Testis (tissue), 2 donors: ENCODE results near the gene ASB8.

Source experiments
- POLR2A ChIP-seq: fragments of 450-650 bp; IDR thresholded peaks from one replicate; pipeline ENCODE4 v1.6.1; 2017; ENCODE audit warnings: antibody characterized with exemption, mild to moderate bottlenecking, moderate library complexity
- TF ChIP-seq, protein P1 (sequence below), 3 experiments: fragments of 450-650 bp in 2 of 3; fragments of 200-600 bp in 1 of 3; sonication (generic) in 1 of 3; IDR thresholded peaks; one replicate each; pipeline ENCODE4 v1.5.1; 2016 to 2019; ENCODE audit warnings: antibody characterized with exemption in 3 of 3, mild to moderate bottlenecking in 2 of 3, moderate library complexity in 1 of 3

DNA sequence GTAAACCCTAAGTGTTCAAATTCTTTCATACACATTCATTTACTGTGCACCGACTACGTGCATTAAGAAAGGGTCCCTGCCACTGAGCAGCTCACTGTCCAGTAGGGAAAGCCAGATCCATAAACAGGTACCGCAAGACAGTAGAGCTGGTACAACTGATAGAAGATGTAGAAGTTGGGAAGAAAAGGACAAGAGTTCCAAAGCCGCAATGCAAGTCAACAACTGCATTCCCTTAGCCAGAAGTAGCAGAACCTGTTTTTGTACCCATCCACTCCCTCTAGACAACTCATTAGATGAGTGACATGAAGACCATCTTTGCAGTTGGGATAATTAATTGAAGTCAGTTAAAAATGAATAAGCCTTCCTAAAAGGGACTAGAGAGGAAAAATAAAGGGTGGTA, 52.8 kb downstream of the ASB8 start:
- TF ChIP-seq, protein P1, sequence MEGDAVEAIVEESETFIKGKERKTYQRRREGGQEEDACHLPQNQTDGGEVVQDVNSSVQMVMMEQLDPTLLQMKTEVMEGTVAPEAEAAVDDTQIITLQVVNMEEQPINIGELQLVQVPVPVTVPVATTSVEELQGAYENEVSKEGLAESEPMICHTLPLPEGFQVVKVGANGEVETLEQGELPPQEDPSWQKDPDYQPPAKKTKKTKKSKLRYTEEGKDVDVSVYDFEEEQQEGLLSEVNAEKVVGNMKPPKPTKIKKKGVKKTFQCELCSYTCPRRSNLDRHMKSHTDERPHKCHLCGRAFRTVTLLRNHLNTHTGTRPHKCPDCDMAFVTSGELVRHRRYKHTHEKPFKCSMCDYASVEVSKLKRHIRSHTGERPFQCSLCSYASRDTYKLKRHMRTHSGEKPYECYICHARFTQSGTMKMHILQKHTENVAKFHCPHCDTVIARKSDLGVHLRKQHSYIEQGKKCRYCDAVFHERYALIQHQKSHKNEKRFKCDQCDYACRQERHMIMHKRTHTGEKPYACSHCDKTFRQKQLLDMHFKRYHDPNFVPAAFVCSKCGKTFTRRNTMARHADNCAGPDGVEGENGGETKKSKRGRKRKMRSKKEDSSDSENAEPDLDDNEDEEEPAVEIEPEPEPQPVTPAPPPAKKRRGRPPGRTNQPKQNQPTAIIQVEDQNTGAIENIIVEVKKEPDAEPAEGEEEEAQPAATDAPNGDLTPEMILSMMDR (IDR thresholded peaks at IDR 0.05), result no peak
- TF ChIP-seq POLR2A, result no peak
